Glutamatergic neuron (in vitro differentiated cells): ENCODE data around the gene KNL1. TPM values are rescaled to one million over a fixed set of nuclear protein-coding genes. Genes with fewer than 3 reads are reported as not detected.
A peak's percentile ranks its signal among the peaks of the same experiment; 100 is the strongest.

ENCODE experiments used
- DNase-seq: peaks from one replicate; pipeline ENCODE4 v3.0.0; 2022
- H3K27ac Mint-ChIP-seq: one replicate; pipeline ENCODE4 v1.8.0; 2020; ENCODE audit warnings: mild to moderate bottlenecking, mixed read lengths, inconsistent platforms; ENCODE audit not compliant: unreplicated experiment
- H3K27me3 Mint-ChIP-seq: one replicate; pipeline ENCODE4 v1.8.0; 2020; ENCODE audit warnings: mild to moderate bottlenecking, moderate library complexity, mixed read lengths, inconsistent platforms; ENCODE audit not compliant: unreplicated experiment
- H3K36me3 Mint-ChIP-seq: one replicate; pipeline ENCODE4 v1.8.0; 2020; ENCODE audit warnings: mild to moderate bottlenecking, mixed read lengths, inconsistent platforms; ENCODE audit not compliant: unreplicated experiment
- H3K4me1 Mint-ChIP-seq: one replicate; pipeline ENCODE4 v1.8.0; 2020; ENCODE audit warnings: mild to moderate bottlenecking, low read depth, mixed read lengths, inconsistent platforms; ENCODE audit not compliant: unreplicated experiment
- H3K4me3 Mint-ChIP-seq: one replicate; pipeline ENCODE4 v1.8.0; 2020; ENCODE audit warnings: mild to moderate bottlenecking, mixed read lengths, inconsistent platforms; ENCODE audit not compliant: unreplicated experiment
- H3K9me3 Mint-ChIP-seq: one replicate; pipeline ENCODE4 v1.8.0; 2020; ENCODE audit warnings: mild to moderate bottlenecking, moderate library complexity, mixed read lengths, inconsistent platforms; ENCODE audit not compliant: unreplicated experiment
- CTCF ChIP-seq: fragments of 200-600 bp; sonication (generic); IDR thresholded peaks from one replicate; pipeline ENCODE4 v1.5.0; 2021; ENCODE audit not compliant: partially characterized antibody, unreplicated experiment
- long read RNA-seq: library from polyadenylated mRNA; unstranded; transcript quantifications from one replicate; pipeline ENCODE4 v2.0.0, GENCODE V29; 2020; ENCODE audit not compliant: unreplicated experiment
- total RNA-seq: library from RNA; stranded (reverse); fragmentation: NEBNext Ultra II Directional; extraction: Animal tissue kit (Norgen Biotek cat#: 25700); gene quantifications from one replicate; pipeline ENCODE4 v1.2.1, GENCODE V29; 2021; ENCODE audit not compliant: unreplicated experiment

The KNL1 gene
- total RNA-seq = 4.0 TPM
- long read RNA-seq, partial matches to known transcripts = 1 of 1 reads
- long read RNA-seq, other reads (novel, unspliced or antisense) = 0 of 1 reads

- H3K27me3 Mint-ChIP-seq = peaks cover 18% of the 10 kb centered on the region
Observed at GRCh38 chr15:40593588-40594428, at the start of gene KNL1. Gene KNL1 (plus strand): TSS chr15:40594249. CDS start chr15:40602932, 8,683 bp downstream.

GRCh38 chr15:40545457-40545856 lies 48.6 kb upstream of the KNL1 start:
- TF ChIP-seq CTCF = no peak
- Mint-ChIP-seq H3K4me1 (no peaks in the 10 kb centered on the region), H3K36me3 (no peaks in the 10 kb centered on the region), H3K9me3 (no peaks in the 10 kb centered on the region), H3K4me3 (no peak overlapping the region), H3K27me3 (no peaks in the 10 kb centered on the region), H3K27ac (no peak overlapping the region)
- DNase-seq = no peak

More at GRCh38 chr15:40593588-40594428, at the start of gene KNL1:
- peak; percentile 87 for DNase-seq
- H3K4me1 Mint-ChIP-seq = peaks cover 7% of the 10 kb centered on the region
- H3K27ac Mint-ChIP-seq = peak within 1 kb of the TSS; percentile 100
- no peak for TF ChIP-seq CTCF
- no peaks in the 10 kb centered on the region for H3K36me3 Mint-ChIP-seq
- peaks cover 20% of the 10 kb centered on the region for H3K9me3 Mint-ChIP-seq
- peak within 1 kb of the TSS; percentile 98 for H3K4me3 Mint-ChIP-seq

GRCh38 chr15:40548610-40549009 lies 45.4 kb upstream of the KNL1 start:
- H3K36me3 Mint-ChIP-seq = no peaks in the 10 kb centered on the region
- H3K4me3 Mint-ChIP-seq = no peak overlapping the region

GRCh38 chr15:40549894-40550293 lies 44.2 kb upstream of the KNL1 start:
- peaks cover 6% of the 10 kb centered on the region for H3K27me3 Mint-ChIP-seq
- H3K36me3 Mint-ChIP-seq = no peaks in the 10 kb centered on the region
- peaks cover 15% of the 10 kb centered on the region for H3K4me1 Mint-ChIP-seq
- no peak for DNase-seq
- H3K4me3 Mint-ChIP-seq = no peak overlapping the region
- peaks cover 8% of the 10 kb centered on the region for H3K9me3 Mint-ChIP-seq
- TF ChIP-seq CTCF = no peak
- H3K27ac Mint-ChIP-seq = no peak overlapping the region

More at GRCh38 chr15:40548610-40549009, 45.4 kb upstream of the KNL1 start:
- no peak for DNase-seq
- Mint-ChIP-seq H3K27ac (no peak overlapping the region), H3K4me1 (peaks cover 3% of the 10 kb centered on the region), H3K9me3 (peaks cover 4% of the 10 kb centered on the region), H3K27me3 (peaks cover 3% of the 10 kb centered on the region)
- no peak for TF ChIP-seq CTCF
